Neuron (in vitro differentiated cells): ENCODE measurements around the gene RRAGC.
"Not testable (repeated sequence)": the region's sequence is repeated elsewhere in the genome, so short reads cannot be mapped to it uniquely, and the experiment has no call there.

ENCODE experiments used
- H2AFZ ChIP-seq: one replicate; pipeline ENCODE4 v1.6.1; 2013; ENCODE audit warnings: low read depth, mild to moderate bottlenecking, inconsistent platforms, low read length, moderate library complexity
- H3K27me3 ChIP-seq: one replicate; pipeline ENCODE4 v1.6.1; 2013; ENCODE audit warnings: low read length; ENCODE audit not compliant: insufficient read depth
- H3K36me3 ChIP-seq: one replicate; pipeline ENCODE4 v1.6.1; 2013; ENCODE audit warnings: low read length; ENCODE audit not compliant: insufficient read depth
- H3K4me1 ChIP-seq: one replicate; pipeline ENCODE4 v1.6.1; 2013; ENCODE audit warnings: low read length; ENCODE audit not compliant: insufficient read depth
- H3K4me3 ChIP-seq: 2 replicates; pipeline ENCODE4 v1.5.1; 2013; ENCODE audit warnings: mild to moderate bottlenecking, low read length, moderate library complexity
- H3K9me3 ChIP-seq: one replicate; pipeline ENCODE4 v1.6.1; 2013; ENCODE audit warnings: low read length

RRAGC gene

GRCh38 chr1:38840281-38840680, 19.3 kb downstream of the RRAGC start:
- no peaks in the 10 kb centered on the region for H3K9me3 ChIP-seq
- H3K4me1 ChIP-seq: no peaks in the 10 kb centered on the region
- H3K27me3 ChIP-seq: no peaks in the 10 kb centered on the region
- H2AFZ ChIP-seq: no peak overlapping the region
- peaks cover 47% of the 10 kb centered on the region for H3K36me3 ChIP-seq
- no peak overlapping the region for H3K4me3 ChIP-seq

- Histone ChIP-seq H3K9me3 (no peaks in the 10 kb centered on the region), H3K36me3 (peaks cover 40% of the 10 kb centered on the region), H3K27me3 (no peaks in the 10 kb centered on the region), H2AFZ (no peak overlapping the region), H3K4me1 (no peaks in the 10 kb centered on the region), H3K4me3 (no peak overlapping the region)
These were observed 20.2 kb downstream of the RRAGC start for GRCh38 chr1:38839363-38839762.

- not testable (repeated sequence) for H3K27me3 ChIP-seq, H3K9me3 ChIP-seq, H3K4me1 ChIP-seq, H3K4me3 ChIP-seq, H2AFZ ChIP-seq
- H3K36me3 ChIP-seq: peaks cover 20% of the 10 kb centered on the region
These were observed 23.3 kb downstream of the RRAGC start for GRCh38 chr1:38836316-38836715.

- Histone ChIP-seq H3K27me3 (peaks cover 3% of the 10 kb centered on the region), H3K36me3 (peaks cover 16% of the 10 kb centered on the region), H3K4me3 (no peak overlapping the region), H2AFZ (no peak overlapping the region), H3K4me1 (peaks cover 10% of the 10 kb centered on the region), H3K9me3 (no peaks in the 10 kb centered on the region)
These were observed 24.4 kb downstream of the RRAGC start for GRCh38 chr1:38834937-38835827.

- Histone ChIP-seq H3K4me1 (peaks cover 10% of the 10 kb centered on the region), H2AFZ (no peak overlapping the region), H3K36me3 (peaks cover 13% of the 10 kb centered on the region), H3K9me3 (no peaks in the 10 kb centered on the region), H3K27me3 (peaks cover 3% of the 10 kb centered on the region), H3K4me3 (no peak overlapping the region)
These were observed 25.3 kb downstream of the RRAGC start for GRCh38 chr1:38834221-38834782.

GRCh38 chr1:38833146-38833545, 26.4 kb downstream of the RRAGC start:
- no peaks in the 10 kb centered on the region for H3K9me3 ChIP-seq
- H3K36me3 ChIP-seq: peaks cover under 1% of the 10 kb centered on the region
- H3K4me1 ChIP-seq: peaks cover 10% of the 10 kb centered on the region
- peaks cover 3% of the 10 kb centered on the region for H3K27me3 ChIP-seq
- H3K4me3 ChIP-seq: no peak overlapping the region
- H2AFZ ChIP-seq: no peak overlapping the region

GRCh38 chr1:38832370-38832734, 27.2 kb downstream of the RRAGC start:
- peaks cover 3% of the 10 kb centered on the region for H3K27me3 ChIP-seq
- no peak overlapping the region for H3K4me3 ChIP-seq
- H3K4me1 ChIP-seq: peaks cover 10% of the 10 kb centered on the region
- H3K9me3 ChIP-seq: no peaks in the 10 kb centered on the region
- no peaks in the 10 kb centered on the region for H3K36me3 ChIP-seq
- H2AFZ ChIP-seq: no peak overlapping the region

GRCh38 chr1:38831731-38832369, 27.7 kb downstream of the RRAGC start:
- peaks cover 10% of the 10 kb centered on the region for H3K4me1 ChIP-seq
- H3K27me3 ChIP-seq: peaks cover 3% of the 10 kb centered on the region
- no peaks in the 10 kb centered on the region for H3K36me3 ChIP-seq
- H3K4me3 ChIP-seq: no peak overlapping the region
- no peaks in the 10 kb centered on the region for H3K9me3 ChIP-seq
- no peak overlapping the region for H2AFZ ChIP-seq

GRCh38 chr1:38829368-38829767, 30.2 kb downstream of the RRAGC start:
- no peaks in the 10 kb centered on the region for H3K36me3 ChIP-seq
- H3K4me1 ChIP-seq: peaks cover 10% of the 10 kb centered on the region
- H3K27me3 ChIP-seq: peaks cover 3% of the 10 kb centered on the region
- H3K4me3 ChIP-seq: no peak overlapping the region
- H2AFZ ChIP-seq: no peak overlapping the region
- H3K9me3 ChIP-seq: no peaks in the 10 kb centered on the region

GRCh38 chr1:38827318-38827717, 32.3 kb downstream of the RRAGC start:
- H2AFZ ChIP-seq: no peak overlapping the region
- H3K4me3 ChIP-seq: no peak overlapping the region
- H3K4me1 ChIP-seq: peaks cover 9% of the 10 kb centered on the region
- H3K36me3 ChIP-seq: no peaks in the 10 kb centered on the region
- H3K9me3 ChIP-seq: no peaks in the 10 kb centered on the region
- peaks cover 4% of the 10 kb centered on the region for H3K27me3 ChIP-seq

GRCh38 chr1:38826886-38827285, 32.7 kb downstream of the RRAGC start:
- peaks cover 12% of the 10 kb centered on the region for H3K4me1 ChIP-seq
- H3K27me3 ChIP-seq: peaks cover 7% of the 10 kb centered on the region
- H3K9me3 ChIP-seq: no peaks in the 10 kb centered on the region
- no peak overlapping the region for H3K4me3 ChIP-seq
- no peak overlapping the region for H2AFZ ChIP-seq
- no peaks in the 10 kb centered on the region for H3K36me3 ChIP-seq

GRCh38 chr1:38826262-38826661, 33.3 kb downstream of the RRAGC start:
- no peaks in the 10 kb centered on the region for H3K9me3 ChIP-seq
- peaks cover 11% of the 10 kb centered on the region for H3K27me3 ChIP-seq
- H3K4me3 ChIP-seq: no peak overlapping the region
- peaks cover 12% of the 10 kb centered on the region for H3K4me1 ChIP-seq
- H2AFZ ChIP-seq: no peak overlapping the region
- H3K36me3 ChIP-seq: no peaks in the 10 kb centered on the region

- peaks cover 15% of the 10 kb centered on the region for H3K4me1 ChIP-seq
- H3K27me3 ChIP-seq: peaks cover 40% of the 10 kb centered on the region
- H3K9me3 ChIP-seq: no peaks in the 10 kb centered on the region
- no peak overlapping the region for H3K4me3 ChIP-seq
- H2AFZ ChIP-seq: no peak overlapping the region
- H3K36me3 ChIP-seq: no peaks in the 10 kb centered on the region
These were observed 38.7 kb downstream of the RRAGC start for GRCh38 chr1:38820860-38821259.
